ENCODE measurements around the gene AIF1L. TPM values are rescaled to one million over a fixed set of nuclear protein-coding genes. Genes with fewer than 3 reads are reported as not detected.
"Not testable (repeated sequence)": the region's sequence is repeated elsewhere in the genome, so short reads cannot be mapped to it uniquely, and the experiment has no call there.

AIF1L gene
- total RNA-seq, 1 donor from 2014 or later: 19.1 TPM

DNA sequence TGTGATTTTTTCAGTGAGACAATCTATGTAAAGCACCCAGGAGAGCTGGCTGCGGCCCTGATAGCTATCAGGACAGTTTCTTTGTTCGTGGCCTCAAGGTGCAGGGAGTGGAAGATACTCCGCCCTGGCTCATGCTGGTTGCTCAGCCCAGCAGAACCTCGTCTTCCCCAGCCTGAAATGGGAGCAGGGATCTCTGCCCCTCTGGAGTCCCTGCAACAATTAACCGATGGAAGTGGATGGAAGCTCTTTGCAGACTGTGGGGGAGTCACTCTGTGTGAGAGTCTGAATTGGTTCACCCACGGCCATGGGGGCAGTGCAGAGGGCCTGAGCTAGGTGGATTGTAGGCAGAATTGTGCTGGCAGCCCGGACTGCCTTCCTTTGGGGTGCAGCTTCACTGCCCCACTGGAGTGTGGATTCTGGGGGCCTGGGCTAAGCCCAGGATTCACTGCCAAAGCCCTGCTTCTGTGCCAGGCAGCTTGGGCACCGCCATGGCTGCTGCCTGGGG is 2.8 kb downstream of the AIF1L start:
- no peak for DNase-seq

DNA sequence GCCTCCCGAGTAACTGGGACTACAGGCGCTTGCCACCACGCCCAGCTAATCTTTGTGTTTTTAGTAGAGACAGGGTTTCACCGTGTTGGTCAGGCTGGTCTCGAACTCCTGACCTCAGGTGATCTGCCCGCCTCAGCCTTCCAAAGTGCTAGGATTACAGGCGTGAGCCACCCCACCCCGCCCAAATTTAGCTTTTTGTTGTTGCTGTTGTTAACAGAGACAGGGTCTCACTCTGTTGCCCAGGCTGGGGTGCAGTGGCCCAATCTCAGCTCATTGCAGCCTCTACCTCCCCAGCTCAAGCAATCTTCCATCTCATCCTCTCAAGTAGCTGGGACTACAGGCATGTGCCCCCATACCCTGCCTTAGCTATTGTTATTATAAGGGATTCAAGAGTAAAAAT is 3.5 kb downstream of the AIF1L start:
- DNase-seq: not testable (repeated sequence)

- DNase-seq: no peak
Observed at GRCh38 chr9:131100445-131100844, 4.1 kb downstream of the AIF1L start.

DNA sequence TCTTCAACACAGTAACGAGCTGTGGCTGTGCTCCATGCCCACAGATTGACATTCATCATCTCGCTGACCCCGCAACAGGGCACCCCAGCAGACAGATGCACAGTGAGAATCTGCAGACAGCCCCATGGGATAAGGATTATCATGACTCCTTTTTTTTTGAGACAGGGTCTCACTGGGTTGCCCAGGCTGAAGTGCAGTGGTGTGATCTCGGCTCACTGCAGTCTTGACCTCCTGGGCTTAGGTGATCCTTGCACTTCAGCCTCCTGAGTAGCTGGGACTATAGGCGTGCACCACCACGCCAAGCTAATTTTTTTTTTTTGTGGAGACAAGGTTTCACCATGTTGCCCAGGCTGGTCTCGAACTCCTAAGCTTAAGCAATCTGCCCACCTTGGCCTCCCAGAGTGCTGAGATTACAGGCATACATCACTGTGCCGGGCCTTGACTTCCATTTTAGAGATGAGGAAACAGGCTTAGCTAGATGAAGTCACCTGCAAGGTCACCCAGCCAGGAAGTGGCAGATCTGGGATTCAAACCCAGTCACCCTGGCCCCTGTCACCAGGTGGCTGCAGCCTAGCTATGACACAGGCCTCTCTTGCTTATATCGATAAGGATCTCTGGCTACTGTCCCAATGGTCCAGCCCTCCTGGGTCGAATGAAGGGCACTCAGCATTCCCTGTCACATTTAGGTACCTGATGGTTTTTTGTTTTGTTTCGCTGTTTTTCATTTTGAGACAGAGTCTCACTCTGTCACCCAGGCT is 5.1 kb downstream of the AIF1L start:
- DNase-seq: no peak

DNA sequence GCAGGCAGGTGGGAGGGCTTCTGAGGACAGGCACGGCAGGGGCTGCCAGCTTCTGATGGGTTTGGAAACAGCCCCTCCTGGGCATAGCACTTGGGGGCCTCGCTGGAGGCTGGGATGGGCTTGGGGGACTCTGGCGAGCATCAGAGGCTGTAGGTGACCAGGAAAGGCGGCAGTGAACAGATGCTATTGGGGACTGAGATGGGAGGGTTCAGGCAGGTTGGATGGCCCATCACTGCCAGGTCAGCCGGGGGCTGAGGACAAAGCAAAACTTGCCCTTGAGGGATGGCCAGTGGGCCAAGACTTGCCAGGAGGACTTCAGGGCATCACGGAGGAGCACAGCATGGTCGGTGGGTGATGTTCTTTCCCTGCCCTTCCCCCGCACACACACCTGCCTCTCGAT is 6.7 kb downstream of the AIF1L start:
- no peak for DNase-seq

DNA sequence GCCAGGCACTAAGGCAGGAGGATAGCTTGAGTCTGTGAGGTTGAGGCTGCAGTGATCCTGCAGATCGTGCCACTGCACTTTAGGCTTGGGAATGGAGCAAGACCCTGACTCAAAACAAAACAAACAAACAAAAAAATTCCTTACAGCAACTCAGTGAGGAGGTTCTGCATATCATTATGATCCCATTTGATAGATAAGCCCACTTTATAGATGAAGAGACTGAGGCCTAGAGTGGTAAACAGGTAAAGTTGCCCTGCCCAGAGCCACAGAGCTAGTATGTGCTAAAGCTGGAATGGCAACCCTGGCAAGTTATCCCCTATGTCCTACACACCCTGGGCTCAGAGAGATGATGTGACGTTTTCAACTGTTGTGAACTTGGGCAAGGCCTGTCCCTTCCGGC is 7.2 kb downstream of the AIF1L start:
- no peak for DNase-seq

GRCh38 chr9:131104016-131104740 is 7.8 kb downstream of the AIF1L start:
- DNase-seq: no peak

GRCh38 chr9:131105952-131106351 is 9.6 kb downstream of the AIF1L start:
- no peak for DNase-seq

GRCh38 chr9:131107760-131108159 is 11.4 kb downstream of the AIF1L start:
- DNase-seq: no peak

DNA sequence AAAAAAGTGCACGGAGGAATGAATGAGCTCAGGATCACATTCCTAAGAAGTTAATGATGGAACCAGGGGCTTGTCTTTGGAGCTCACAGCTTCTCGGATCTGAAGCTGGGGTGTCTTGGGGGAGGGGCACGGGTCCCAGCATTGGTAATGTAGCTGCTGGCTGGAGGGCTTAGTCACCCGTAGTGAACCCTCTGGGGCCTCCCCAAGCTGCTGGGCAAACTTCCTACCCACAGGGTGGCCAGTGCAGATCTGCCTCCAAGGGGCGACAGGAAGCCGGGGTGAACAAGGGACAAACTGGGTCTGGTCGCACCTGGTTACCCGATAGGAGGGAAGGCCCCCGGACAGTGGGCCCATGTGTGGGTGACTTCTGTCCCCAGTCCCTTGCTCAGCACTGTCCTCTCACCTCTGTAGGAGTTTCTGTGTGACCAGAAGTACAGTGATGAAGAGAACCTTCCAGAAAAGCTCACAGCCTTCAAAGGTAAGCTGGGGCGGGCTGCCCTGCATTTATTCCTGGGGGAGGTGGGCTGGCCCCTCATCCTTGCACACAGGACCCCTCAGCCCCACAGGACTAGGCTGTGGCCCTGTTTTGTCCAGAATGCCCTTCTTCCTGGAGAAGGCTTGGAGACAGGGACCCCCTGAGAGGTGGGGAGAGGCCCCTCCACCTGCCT is 15.0 kb downstream of the AIF1L start:
- DNase-seq: no peak

DNA sequence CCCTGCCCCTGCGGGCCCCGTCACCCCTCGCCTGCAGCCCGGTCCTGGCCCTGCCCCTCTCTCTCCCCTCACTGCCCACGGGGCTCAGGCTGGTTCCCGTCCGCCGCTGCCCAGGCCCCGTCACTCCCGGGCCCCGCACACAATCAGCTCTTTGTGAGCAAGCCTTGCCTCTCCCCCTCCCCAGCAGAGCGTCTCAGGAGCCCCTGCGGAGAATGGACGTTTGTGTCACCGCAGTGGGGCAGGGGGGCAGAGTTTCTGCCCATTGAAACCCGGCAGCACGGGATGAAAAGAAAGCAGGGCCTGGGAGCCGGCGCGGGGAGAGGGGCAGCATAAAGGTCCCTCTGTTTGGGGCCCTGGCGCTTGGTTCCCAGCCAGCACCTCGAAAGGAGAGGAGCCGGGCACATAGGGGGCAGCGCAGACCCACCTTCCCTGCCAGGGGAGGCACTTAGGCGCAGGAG is 15.6 kb downstream of the AIF1L start:
- DNase-seq: peak; percentile 68

DNA sequence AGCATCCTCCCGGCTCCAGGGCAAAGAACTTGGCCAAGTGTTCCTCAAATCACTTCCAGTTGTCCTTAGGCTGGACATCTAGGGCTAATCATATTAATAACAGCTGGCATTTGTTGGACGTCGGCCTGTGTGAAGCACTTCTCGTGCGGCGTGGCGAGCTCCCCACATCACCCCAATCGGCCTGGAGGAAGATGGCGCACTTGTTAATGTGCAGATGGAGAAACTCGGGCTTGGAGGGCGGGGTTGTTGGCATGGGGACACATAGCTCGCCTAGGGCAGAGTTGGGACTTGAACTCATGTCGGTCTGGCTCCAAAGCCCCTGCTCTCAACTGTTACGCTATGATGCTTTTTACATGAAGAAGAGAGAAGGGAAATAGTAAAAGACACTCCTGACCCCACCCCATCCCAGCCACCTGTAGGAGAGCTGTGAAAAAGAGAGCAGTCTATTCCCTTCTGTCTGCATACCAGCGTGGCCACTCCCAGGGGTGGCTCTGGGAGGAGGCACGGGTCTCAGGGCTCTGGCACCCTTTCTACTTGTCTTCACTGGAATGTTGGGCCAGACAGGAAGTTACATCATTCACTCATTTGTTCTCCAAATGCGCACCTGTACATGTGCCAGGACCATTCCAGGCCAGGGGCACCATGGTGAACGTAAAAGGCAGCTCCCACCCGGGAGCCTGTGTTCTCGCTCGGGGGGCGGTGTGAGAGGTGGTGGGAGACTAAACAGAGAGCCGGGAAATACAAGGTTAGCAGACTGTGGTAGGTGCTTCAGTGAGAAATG is 16.2 kb downstream of the AIF1L start:
- DNase-seq: no peak

- no peak for DNase-seq
Observed at GRCh38 chr9:131113655-131114054, 17.3 kb downstream of the AIF1L start.

DNA sequence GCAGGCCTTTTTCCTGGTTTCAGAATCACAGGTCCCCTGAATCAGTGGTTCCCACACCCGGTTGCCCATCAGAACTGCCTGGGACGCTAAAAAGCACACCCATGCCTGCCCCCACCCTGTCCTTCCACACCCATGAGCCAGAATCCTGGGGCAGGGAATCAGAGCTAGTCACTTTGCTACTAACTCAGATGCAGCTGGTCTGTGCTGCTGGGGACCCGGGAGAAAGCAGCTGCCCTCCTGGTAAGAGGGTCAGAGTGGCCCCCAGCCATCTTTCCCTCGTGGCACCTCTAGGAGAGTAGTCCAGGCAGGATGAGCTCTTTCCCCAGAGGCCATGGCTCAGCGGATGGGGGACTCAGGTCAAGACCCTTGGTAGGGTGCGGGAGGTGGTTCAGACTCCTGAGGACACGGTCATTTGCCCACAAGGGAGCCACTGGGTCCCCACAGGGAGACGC is 17.8 kb downstream of the AIF1L start:
- no peak for DNase-seq

DNA sequence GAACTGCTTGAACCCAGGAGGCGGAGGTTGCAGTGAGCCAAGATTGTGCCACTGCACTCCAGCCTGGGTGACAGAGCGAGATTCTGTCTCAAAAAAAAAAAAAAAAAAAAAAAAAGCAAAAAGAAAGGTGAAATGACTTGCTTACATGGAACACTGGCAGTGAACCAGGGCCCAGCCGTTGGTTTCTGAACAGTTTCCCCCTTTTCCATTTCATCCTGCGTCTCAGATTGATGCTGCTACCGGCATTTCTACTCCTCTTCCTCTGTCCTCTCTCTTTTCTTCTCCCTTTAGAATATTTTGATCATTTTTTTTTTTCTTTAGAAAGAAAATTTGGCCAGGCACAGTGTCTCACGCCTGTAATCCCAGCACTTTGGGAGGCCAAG is 19.0 kb downstream of the AIF1L start:
- not testable (repeated sequence) for DNase-seq

DNA sequence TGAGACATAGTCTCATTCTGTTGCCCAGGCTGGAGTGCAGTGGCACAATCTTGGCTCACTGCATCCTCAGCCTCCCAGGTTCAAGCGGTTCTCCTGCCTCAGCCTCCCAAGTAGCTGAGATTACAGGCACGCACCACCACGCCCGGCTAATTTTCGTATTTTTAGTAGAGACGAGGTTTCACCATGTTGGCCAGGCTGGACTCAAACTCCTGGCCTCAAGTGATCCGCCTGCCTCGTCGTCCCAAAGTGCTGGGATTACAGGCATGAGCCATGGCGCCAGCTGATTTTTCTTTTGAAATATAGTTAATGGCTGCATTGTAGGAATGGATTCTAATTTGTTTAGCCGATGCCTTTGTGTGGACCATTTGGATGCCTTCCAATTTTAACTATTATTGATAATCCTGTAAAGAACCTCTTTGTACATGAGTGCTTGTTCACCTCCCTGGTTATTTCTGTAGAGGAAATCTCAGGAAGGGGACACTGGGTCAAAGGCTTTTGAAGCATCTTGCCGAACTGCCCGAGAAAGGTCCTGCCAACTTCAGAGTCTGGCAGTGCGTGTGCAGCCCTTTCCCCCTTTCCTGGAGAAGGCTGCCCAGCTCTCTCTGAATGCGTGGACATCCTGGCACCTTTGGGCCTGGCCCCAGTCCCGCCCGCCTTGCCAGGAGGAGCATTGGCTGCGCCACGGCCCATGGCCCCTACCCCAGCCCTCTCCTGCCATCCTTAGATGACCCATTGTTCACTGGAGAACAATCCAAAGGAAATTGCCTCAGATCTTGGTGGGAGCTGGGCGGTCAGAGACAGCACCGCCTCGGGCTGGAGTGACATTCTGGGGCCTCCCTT is 20.2 kb downstream of the AIF1L start:
- no peak for DNase-seq

DNA sequence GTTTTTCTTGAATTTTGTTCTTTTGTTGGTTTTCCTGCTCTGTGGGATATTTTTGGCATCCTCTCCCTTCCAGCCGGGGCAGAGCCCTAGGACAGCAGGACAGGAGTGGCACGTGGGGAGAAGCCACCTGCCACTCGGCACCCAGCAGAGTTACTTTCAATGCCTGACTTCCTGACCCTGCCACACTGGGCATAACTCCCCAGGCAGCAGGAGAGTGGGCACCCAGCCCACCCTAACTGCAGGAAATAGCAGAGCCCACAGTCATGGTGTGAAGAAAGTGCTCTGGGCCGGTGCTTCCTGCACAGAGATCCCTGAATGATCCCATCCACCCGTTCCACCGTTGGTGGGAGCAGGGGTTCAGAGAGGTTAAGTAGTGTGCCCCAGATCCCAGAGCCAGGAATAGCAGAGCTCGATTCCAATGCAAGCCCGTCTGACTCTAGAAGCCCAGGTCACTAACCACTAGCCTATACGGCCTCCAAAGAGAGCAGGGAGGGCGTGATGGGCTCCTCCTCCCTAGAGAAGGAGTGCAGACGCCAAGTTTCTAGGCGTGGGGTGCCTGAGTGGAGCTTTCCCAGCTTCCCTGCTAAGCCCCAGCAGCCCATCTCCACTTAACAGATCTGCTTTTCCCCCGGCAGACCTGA is 20.9 kb downstream of the AIF1L start:
- no peak for DNase-seq

DNA sequence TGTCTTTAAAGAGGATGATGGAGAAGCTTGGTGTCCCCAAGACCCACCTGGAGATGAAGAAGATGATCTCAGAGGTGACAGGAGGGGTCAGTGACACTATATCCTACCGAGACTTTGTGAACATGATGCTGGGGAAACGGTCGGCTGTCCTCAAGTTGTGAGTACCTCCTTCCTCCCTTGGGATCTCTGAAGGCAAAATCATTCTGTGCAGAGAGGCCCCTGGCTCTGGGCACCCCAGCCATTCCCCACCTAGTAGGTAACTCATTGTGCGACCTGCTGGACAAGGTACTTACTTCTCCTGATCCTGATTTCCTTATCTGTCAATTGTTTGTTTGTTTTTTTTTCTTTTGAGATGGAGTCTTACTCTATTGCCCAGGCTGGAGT is 21.4 kb downstream of the AIF1L start:
- no peak for DNase-seq

GRCh38 chr9:131119600-131119999 is 23.3 kb downstream of the AIF1L start:
- no peak for DNase-seq

DNA sequence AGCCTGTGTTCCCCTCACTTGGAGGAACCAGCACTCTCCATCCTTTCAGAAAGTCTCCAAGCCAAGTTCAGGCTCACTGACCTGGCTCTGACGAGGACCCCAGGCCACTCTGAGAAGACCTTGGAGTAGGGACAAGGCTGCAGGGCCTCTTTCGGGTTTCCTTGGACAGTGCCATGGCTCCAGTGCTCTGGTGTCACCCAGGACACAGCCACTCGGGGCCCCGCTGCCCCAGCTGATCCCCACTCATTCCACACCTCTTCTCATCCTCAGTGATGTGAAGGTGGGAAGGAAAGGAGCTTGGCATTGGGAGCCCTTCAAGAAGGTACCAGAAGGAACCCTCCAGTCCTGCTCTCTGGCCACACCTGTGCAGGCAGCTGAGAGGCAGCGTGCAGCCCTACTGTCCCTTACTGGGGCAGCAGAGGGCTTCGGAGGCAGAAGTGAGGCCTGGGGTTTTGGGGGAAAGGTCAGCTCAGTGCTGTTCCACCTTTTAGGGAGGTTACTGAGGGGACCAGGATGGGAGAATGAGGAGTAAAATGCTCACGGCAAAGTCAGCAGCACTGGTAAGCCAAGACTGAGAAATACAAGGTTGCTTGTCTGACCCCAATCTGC is 24.4 kb downstream of the AIF1L start:
- DNase-seq: no peak
